Measurements from ENCODE around the gene SPOP.

The SPOP gene

DNA sequence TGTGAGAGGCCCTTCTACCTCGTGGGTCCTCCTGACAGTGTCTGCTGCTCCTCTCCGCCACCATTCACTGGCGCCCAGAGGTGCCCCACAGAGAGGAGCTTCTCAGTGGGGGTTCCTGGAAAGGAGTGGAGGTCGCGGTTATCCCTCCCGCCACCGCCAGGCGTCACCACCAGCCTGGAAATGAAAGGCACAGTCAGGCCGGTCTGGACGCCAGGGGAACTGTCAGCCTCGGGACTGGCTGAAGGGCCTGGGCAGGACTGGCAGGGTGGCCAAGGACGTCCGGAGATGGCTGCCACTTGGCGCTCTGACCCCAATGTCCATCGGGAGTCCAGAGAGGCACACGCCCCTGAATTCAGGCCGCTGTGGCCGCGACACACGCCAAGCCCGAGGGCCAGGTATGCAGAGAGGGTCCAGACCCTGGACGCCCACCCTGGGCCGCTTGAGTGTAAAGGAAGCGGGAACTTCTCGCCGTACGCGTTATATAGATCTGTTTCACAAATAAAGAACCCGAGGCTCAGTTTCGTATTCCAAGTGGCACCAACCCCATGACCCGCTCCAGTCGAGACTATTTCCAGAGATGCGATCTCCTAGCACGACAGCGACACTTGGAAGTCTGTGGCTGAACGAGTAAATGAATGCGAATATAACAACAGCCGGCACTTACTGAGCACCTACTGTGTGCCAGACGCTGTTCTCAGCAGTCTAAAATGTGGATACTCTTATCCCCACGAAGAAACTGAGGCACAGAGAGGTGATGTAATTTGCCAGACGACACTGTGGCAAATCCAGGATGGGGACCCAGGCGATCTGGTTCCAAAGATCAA, 109.8 kb downstream of the SPOP start:
- Histone ChIP-seq H3K4me3 (ENCODE audit: low read length) (no peak overlapping the region), H3K79me2 (ENCODE audit: control insufficient read depth, insufficient read depth, low read length) (no peaks in the 10 kb centered on the region), H2BK120ac (ENCODE audit: low read depth, low read length) (no peak overlapping the region), H4K8ac (ENCODE audit: low read depth, low read length) (no peak overlapping the region), H3K27me3 (ENCODE audit: insufficient read depth, low read length, poor library complexity) (no peaks in the 10 kb centered on the region), H2BK5ac (ENCODE audit: low read length) (no peak overlapping the region), H3K9ac (ENCODE audit: low read length) (peak overlapping the region; percentile 46), H2BK15ac (replicated peaks; ENCODE audit: low read depth) (no peak overlapping the region), H4K5ac (ENCODE audit: low read length) (no peak overlapping the region), H3K4me2 (ENCODE audit: low read length) (peak overlapping the region; percentile 59), H3K23ac (ENCODE audit: low read length) (no peak overlapping the region), H2AK5ac (ENCODE audit: low read length) (no peak overlapping the region), H3K79me1 (ENCODE audit: low read length) (no peaks in the 10 kb centered on the region), H3K4me1 (ENCODE audit: control insufficient read depth, low read depth, low read length) (no peaks in the 10 kb centered on the region), H3K27ac (ENCODE audit: low read depth, low read length) (no peak overlapping the region), H3K56ac (ENCODE audit: low read length) (peak overlapping the region; percentile 71), H3K4ac (ENCODE audit: low read depth, low read length) (no peak overlapping the region), H3K18ac (ENCODE audit: low read length) (no peak overlapping the region), H3K36me3 (ENCODE audit: control insufficient read depth, insufficient read depth, low read length) (no peaks in the 10 kb centered on the region)
- peak; percentile 82 for DNase-seq
- no CpG with 5 or more reads among the region's 42 CpGs for WGBS (ENCODE audit: extremely low coverage, insufficient coverage, low lambda C conversion rate)

DNA sequence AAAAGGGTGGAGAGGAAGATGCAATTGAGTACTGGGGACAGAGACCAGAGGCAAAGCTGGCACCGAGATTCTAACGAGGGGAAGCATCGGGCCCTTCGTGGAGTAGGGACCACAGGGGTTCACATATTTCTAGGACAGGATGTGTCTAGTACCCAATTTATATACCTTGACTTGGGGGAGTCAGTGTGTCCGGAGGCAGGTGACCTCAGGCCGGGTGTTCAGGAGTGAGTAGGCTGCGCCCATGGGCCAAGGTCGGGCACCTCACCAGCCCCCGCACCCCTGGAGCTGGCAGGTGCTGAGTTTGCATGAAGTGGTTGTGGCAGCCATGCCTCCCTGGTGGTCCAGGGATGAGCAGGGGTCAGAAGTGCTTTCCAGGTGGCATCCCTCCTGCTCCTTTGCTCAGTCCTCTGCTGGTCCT, 110.8 kb downstream of the SPOP start:
- H3K4me1 ChIP-seq (ENCODE audit: control insufficient read depth, low read depth, low read length) = no peaks in the 10 kb centered on the region
- no peaks in the 10 kb centered on the region for H3K27me3 ChIP-seq (ENCODE audit: insufficient read depth, low read length, poor library complexity)
- H3K18ac ChIP-seq (ENCODE audit: low read length) = no peak overlapping the region
- no peak overlapping the region for H3K9ac ChIP-seq (ENCODE audit: low read length)
- no peak overlapping the region for H3K27ac ChIP-seq (ENCODE audit: low read depth, low read length)
- H2AK5ac ChIP-seq (ENCODE audit: low read length) = no peak overlapping the region
- H4K8ac ChIP-seq (ENCODE audit: low read depth, low read length) = no peak overlapping the region
- no peak overlapping the region for H2BK15ac ChIP-seq (replicated peaks; ENCODE audit: low read depth)
- H4K5ac ChIP-seq (ENCODE audit: low read length) = no peak overlapping the region
- H2BK120ac ChIP-seq (ENCODE audit: low read depth, low read length) = no peak overlapping the region
- H3K23ac ChIP-seq (ENCODE audit: low read length) = no peak overlapping the region
- no peak overlapping the region for H3K56ac ChIP-seq (ENCODE audit: low read length)
- WGBS (ENCODE audit: extremely low coverage, insufficient coverage, low lambda C conversion rate) = no CpG with 5 or more reads among the region's 9 CpGs
- no peaks in the 10 kb centered on the region for H3K79me2 ChIP-seq (ENCODE audit: control insufficient read depth, insufficient read depth, low read length)
- no peak for DNase-seq
- H3K4ac ChIP-seq (ENCODE audit: low read depth, low read length) = no peak overlapping the region
- H3K79me1 ChIP-seq (ENCODE audit: low read length) = no peaks in the 10 kb centered on the region
- no peak overlapping the region for H3K4me3 ChIP-seq (ENCODE audit: low read length)
- no peaks in the 10 kb centered on the region for H3K36me3 ChIP-seq (ENCODE audit: control insufficient read depth, insufficient read depth, low read length)
- H2BK5ac ChIP-seq (ENCODE audit: low read length) = no peak overlapping the region
- H3K4me2 ChIP-seq (ENCODE audit: low read length) = no peak overlapping the region

DNA sequence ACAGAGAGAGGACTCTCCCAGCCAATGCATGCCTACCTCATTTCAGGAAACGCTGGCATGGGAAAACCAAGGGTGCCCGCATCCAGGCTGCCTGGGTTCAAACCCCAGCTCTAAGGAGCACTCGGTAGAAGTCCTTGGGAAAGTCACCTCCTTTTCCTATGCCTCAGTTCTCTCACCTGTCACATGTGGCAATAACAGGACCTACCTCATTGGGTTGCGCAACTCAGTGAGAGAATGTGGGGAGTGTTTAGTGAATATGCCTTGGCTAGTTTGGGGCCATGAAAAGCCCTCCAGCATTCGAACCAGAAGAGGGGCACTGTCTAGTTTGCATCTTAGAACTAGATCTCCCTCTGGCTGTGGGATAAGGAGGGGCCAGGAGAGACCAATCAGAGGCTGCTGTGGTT, 111.2 kb downstream of the SPOP start:
- Histone ChIP-seq H3K4me1 (ENCODE audit: control insufficient read depth, low read depth, low read length) (no peaks in the 10 kb centered on the region), H3K79me2 (ENCODE audit: control insufficient read depth, insufficient read depth, low read length) (no peaks in the 10 kb centered on the region), H3K27me3 (ENCODE audit: insufficient read depth, low read length, poor library complexity) (no peaks in the 10 kb centered on the region), H3K36me3 (ENCODE audit: control insufficient read depth, insufficient read depth, low read length) (no peaks in the 10 kb centered on the region), H3K4me3 (ENCODE audit: low read length) (no peak overlapping the region), H2AK5ac (ENCODE audit: low read length) (no peak overlapping the region), H3K4ac (ENCODE audit: low read depth, low read length) (no peak overlapping the region), H3K18ac (ENCODE audit: low read length) (no peak overlapping the region), H3K27ac (ENCODE audit: low read depth, low read length) (no peak overlapping the region), H3K4me2 (ENCODE audit: low read length) (no peak overlapping the region), H4K8ac (ENCODE audit: low read depth, low read length) (no peak overlapping the region), H3K23ac (ENCODE audit: low read length) (no peak overlapping the region), H3K79me1 (ENCODE audit: low read length) (no peaks in the 10 kb centered on the region), H3K9ac (ENCODE audit: low read length) (no peak overlapping the region), H2BK5ac (ENCODE audit: low read length) (no peak overlapping the region), H4K5ac (ENCODE audit: low read length) (no peak overlapping the region), H2BK15ac (replicated peaks; ENCODE audit: low read depth) (no peak overlapping the region), H2BK120ac (ENCODE audit: low read depth, low read length) (no peak overlapping the region), H3K56ac (ENCODE audit: low read length) (no peak overlapping the region)
- no peak for DNase-seq
- WGBS (ENCODE audit: extremely low coverage, insufficient coverage, low lambda C conversion rate) = no CpG with 5 or more reads among the region's 5 CpGs

DNA sequence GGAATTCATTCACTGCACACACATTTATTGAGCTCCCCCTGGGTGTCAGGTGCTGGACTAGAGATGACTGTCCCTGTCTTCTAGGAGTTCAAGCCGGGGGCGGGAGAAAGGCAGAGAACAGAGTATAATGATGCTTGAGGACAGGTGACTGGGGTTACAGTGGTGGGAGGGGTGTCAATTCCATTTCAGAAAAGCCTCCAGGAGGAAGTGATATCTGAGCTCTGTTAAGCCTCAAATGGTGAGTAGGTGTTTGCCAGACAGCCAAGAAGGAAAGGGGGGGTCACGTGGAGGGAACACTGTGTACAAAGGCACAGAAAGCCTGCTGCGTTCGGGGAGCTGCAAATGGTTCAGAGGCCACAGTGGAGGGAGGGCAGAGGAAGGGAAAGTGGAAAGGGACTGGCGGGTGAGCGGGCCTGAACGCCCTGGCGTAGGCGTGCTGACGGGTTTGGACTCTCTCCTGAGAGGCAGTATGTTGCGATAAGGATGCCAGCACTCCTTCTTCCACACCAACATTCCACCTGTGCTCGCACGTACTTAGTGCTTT, 111.9 kb downstream of the SPOP start:
- no peak overlapping the region for H3K27ac ChIP-seq (ENCODE audit: low read depth, low read length)
- H3K9ac ChIP-seq (ENCODE audit: low read length) = no peak overlapping the region
- no peak overlapping the region for H3K4me3 ChIP-seq (ENCODE audit: low read length)
- no peak overlapping the region for H3K56ac ChIP-seq (ENCODE audit: low read length)
- H3K18ac ChIP-seq (ENCODE audit: low read length) = no peak overlapping the region
- no peak overlapping the region for H2BK120ac ChIP-seq (ENCODE audit: low read depth, low read length)
- no peak for DNase-seq
- H3K4me1 ChIP-seq (ENCODE audit: control insufficient read depth, low read depth, low read length) = no peaks in the 10 kb centered on the region
- no peak overlapping the region for H2BK15ac ChIP-seq (replicated peaks; ENCODE audit: low read depth)
- no CpG with 5 or more reads among the region's 14 CpGs for WGBS (ENCODE audit: extremely low coverage, insufficient coverage, low lambda C conversion rate)
- H3K27me3 ChIP-seq (ENCODE audit: insufficient read depth, low read length, poor library complexity) = no peaks in the 10 kb centered on the region
- H3K4me2 ChIP-seq (ENCODE audit: low read length) = no peak overlapping the region
- H2AK5ac ChIP-seq (ENCODE audit: low read length) = no peak overlapping the region
- H3K79me2 ChIP-seq (ENCODE audit: control insufficient read depth, insufficient read depth, low read length) = no peaks in the 10 kb centered on the region
- H4K5ac ChIP-seq (ENCODE audit: low read length) = no peak overlapping the region
- H2BK5ac ChIP-seq (ENCODE audit: low read length) = no peak overlapping the region
- H4K8ac ChIP-seq (ENCODE audit: low read depth, low read length) = no peak overlapping the region
- H3K36me3 ChIP-seq (ENCODE audit: control insufficient read depth, insufficient read depth, low read length) = no peaks in the 10 kb centered on the region
- no peak overlapping the region for H3K4ac ChIP-seq (ENCODE audit: low read depth, low read length)
- no peaks in the 10 kb centered on the region for H3K79me1 ChIP-seq (ENCODE audit: low read length)
- no peak overlapping the region for H3K23ac ChIP-seq (ENCODE audit: low read length)

DNA sequence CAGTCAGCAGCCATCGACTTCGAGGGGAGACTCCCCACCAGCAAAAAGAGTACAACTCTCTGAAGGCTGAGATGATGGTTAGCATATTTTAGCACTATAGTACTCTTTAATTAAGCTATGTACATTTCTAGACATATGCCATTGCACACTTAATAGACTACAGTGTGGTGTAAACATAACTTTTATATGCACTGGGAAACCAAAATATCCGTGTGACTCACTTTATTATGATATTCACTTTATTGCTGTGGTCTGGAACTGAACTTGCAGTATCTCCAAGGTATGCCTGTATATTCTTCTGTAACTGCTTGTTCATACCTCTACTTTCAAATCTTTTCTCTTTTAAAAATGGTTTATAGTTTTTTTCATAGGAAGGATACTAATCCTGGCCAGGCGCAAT, 113.3 kb downstream of the SPOP start:
- no peak overlapping the region for H3K27ac ChIP-seq (ENCODE audit: low read depth, low read length)
- H3K27me3 ChIP-seq (ENCODE audit: insufficient read depth, low read length, poor library complexity) = no peaks in the 10 kb centered on the region
- no peak overlapping the region for H3K9ac ChIP-seq (ENCODE audit: low read length)
- no peak overlapping the region for H4K5ac ChIP-seq (ENCODE audit: low read length)
- no peak overlapping the region for H3K4me3 ChIP-seq (ENCODE audit: low read length)
- no peak overlapping the region for H3K56ac ChIP-seq (ENCODE audit: low read length)
- no peak for DNase-seq
- H4K8ac ChIP-seq (ENCODE audit: low read depth, low read length) = no peak overlapping the region
- H3K4ac ChIP-seq (ENCODE audit: low read depth, low read length) = no peak overlapping the region
- no peak overlapping the region for H2AK5ac ChIP-seq (ENCODE audit: low read length)
- no peaks in the 10 kb centered on the region for H3K79me1 ChIP-seq (ENCODE audit: low read length)
- no peaks in the 10 kb centered on the region for H3K36me3 ChIP-seq (ENCODE audit: control insufficient read depth, insufficient read depth, low read length)
- no peak overlapping the region for H2BK120ac ChIP-seq (ENCODE audit: low read depth, low read length)
- H2BK15ac ChIP-seq (replicated peaks; ENCODE audit: low read depth) = no peak overlapping the region
- no peaks in the 10 kb centered on the region for H3K4me1 ChIP-seq (ENCODE audit: control insufficient read depth, low read depth, low read length)
- no CpG with 5 or more reads among the region's 4 CpGs for WGBS (ENCODE audit: extremely low coverage, insufficient coverage, low lambda C conversion rate)
- no peaks in the 10 kb centered on the region for H3K79me2 ChIP-seq (ENCODE audit: control insufficient read depth, insufficient read depth, low read length)
- H3K23ac ChIP-seq (ENCODE audit: low read length) = no peak overlapping the region
- no peak overlapping the region for H3K4me2 ChIP-seq (ENCODE audit: low read length)
- H2BK5ac ChIP-seq (ENCODE audit: low read length) = no peak overlapping the region
- H3K18ac ChIP-seq (ENCODE audit: low read length) = no peak overlapping the region
